ENCODE results near the gene ACR.

Gene ACR

DNA sequence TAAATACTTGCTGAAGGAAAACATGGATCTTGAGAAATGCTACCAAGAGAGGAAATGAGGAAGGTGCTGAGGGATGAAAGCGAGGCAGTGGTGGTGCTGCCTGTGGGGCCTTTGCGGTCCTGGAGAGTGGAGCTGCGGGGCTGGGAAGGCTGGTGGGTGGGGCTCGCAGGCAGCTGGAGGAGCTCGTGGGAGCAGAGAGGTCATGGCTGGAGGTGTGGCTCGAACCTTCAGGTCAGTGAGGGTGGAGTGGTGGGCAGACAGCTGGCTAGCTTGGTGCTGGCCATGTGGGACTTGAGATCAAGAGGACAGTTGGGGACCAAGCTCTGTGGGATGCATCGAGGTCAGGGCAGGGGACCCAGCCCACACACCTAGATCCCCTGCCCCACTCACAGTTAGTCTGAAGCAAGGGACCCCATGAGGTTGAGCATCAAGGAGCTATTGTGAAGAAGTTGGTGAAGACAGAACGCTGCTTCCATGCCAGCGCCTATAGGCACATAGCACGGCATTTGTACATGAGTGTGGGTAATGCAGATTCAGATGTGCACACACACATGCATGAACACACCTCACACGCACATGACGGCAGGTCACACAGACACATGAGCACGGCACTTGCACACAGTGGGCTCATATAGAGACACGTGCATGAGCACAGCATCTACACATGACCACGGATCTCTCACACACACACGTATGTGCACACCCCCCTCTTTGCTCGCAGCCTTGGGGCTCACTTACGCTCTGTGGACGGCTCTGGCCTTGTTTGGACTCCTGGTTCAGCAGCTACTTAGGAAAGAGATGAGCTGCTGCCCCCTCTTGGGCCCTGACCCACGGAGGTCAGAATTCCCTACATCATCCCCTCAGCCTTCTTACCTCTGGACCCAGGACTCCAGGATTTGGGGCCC lies 34.9 kb upstream of the ACR start:
- no peak for DNase-seq (ENCODE audit: low read depth in 2 of 2)

DNA sequence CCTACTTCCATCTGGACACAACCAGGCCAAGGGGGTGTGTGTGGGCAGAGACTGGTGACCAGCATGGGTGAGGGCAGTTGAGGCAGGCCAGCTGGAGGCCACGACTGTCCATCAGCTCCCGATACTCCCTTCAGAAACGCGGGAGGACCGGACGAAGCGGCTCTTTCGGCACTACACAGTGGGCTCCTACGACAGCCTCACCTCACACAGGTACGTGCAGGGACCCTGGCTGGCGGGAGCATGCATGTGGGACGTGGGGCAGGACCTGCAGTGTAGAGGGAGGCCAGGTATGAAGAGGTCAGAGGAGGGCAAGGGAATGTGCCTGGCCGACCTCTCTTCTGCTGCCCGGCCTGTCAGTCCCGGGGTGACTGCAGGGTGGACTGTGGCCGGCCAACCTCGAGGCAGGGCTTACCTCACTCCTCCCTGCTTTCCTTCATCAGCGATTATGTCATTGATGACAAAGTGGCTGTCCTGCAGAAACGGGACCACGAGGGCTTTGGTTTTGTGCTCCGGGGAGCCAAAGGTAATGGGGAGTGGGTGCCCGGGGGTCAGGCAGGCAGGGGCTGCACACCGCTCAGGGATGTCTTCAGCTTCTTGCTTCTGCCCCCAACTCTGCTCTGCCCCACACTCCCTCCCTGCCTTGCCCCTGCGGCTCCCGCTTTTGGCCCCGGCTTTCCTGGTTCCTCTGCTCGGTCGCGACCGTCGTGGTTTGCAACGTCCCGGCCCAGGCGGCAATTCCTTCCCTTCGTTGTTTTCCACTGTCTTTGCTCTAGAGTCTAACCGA lies 34.1 kb upstream of the ACR start:
- DNase-seq (ENCODE audit: low read depth in 2 of 2) = no peak

DNA sequence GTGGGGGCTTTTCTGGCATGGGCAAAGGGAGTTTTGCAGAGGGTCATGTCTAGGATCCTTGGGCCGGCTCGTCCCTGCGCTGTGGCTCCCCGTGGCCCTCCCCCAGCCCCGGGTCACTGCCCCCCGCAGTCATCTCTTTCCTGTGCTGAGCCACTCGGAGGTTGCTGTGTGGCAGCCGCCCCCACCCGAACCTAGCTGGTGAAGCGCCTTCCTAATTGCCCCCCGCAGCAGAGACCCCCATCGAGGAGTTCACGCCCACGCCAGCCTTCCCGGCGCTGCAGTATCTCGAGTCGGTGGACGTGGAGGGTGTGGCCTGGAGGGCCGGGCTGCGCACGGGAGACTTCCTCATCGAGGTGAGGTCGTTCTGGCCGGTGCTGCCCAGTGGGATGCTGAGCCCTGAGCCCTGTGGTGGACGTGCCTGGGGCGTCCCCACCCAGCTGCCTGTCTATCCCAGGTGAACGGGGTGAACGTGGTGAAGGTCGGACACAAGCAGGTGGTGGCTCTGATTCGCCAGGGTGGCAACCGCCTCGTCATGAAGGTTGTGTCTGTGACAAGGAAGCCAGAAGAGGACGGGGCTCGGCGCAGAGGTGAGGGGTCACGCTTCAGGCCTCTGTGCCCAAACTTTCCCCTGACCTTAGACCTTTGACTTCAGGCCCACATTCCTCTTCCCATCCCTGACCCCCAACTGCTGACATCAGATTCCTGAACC lies 33.3 kb upstream of the ACR start:
- DNase-seq (ENCODE audit: low read depth in 2 of 2) = no peak

DNA sequence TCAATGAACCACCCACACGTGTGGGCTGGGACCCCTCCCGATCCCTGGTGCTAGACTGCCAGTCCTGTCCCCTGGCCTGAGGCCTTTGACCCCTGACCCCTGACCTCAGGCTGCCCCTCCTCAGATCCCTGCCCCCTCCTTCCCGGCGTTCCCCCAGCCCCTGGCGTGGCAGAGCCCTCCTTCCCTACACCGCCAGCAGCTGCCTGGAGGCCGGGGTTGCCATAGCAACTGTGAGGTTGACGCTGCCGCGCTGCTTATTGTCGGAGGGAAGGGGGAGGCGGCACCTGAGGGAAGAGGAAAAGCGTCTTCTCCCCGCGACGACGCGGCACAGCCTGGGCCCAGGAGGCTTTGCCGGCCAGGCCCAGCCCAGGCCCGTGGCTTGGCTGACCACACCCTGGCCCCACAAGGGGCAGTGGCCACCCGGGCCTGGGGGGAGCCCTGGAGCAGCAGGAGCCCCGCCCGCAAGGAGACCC lies 32.7 kb upstream of the ACR start:
- DNase-seq (ENCODE audit: low read depth in 2 of 2) = no peak

DNA sequence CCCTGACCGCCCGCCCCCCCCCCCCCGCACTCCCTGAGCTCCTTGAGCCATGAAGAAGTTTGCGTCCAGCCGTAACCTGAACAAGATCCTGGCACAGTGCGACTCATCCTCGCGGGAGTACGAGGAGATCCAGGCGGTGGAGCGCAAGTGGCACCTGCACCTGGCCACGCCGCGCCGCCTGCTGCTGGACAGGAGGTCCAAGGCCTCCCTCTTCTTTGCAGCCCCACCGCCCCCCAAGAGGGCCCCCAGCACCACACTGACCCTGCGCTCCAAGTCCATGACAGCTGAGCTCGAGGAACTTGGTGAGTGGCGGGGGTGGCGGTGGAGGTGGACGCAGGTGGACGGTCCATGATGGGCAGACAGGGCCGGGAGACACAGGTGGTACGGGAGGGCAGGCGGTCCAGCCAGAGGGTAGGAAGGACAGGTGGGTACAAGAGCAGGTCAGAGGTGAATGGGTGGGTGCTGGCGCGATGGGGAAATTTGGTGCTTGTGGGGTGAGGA lies 32.1 kb upstream of the ACR start:
- DNase-seq (ENCODE audit: low read depth in 2 of 2) = no peak

DNA sequence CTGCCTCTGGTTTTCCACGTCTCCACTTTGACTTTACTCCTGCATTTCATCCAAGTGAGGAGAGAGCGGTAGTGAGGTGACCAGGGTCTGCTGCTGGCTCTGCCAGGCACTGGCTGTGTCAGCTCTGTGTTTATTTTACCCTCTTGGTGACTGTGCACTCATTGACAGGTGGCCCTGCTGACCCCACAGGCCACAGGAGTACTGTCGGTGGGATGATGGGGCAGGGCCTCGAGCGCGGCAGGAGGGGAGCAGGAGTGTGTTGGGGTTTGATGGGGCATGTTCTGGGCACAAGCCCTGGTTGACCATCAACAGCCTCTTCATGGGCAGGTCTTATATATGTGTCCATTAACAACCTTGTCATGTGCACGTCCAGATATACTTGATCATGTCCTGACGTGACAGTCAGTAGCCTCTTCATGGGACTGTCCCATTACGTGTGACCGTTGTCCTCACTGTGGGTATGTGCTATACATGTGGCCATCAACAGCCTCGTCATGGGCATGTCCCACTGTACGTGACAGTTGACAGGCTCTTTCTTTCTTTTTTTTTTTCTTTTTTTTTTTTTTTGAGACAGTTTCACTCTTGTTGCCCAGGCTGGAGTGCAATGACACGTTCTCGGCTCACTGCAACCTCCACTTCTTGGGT lies 31.4 kb upstream of the ACR start:
- DNase-seq (ENCODE audit: low read depth in 2 of 2) = no peak

DNA sequence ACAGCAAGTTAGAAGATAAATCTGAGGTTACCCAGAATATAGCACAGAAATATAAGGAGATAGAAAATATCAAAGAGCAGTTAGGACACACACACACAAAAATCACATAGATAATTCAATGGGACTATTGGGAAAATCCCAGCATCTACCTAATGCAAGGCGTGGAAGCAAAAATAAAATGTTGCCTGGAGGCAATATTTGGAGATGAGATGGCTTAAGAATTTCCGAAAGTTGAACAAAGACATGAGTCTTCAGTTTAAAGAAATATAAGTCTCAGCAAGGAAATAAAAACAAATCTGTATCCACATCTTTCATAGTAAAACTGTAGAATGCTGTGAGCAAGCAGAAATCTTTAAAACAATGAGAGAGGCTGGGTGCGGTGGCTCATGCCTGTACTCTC lies 29.5 kb upstream of the ACR start:
- no peak for DNase-seq (ENCODE audit: low read depth in 2 of 2)

DNA sequence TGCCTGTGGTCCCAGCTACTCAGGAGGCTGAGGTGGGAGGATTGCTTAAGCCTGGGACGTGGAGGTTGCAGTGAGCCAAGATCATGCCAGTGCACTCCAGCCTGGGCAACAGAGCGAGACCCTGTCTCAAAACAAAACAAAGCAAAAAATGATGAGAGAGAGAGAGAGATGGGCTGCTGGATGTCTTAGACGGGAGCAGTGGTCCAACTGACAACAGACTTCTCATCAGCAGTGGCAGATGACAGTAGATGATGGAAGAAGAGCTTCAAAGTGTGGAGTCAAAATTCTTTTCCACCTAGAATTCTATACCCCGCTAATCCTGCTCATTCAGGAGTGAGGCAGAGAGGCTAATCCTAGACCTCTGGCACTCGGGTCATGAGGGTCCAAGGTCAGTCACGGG lies 29.0 kb upstream of the ACR start:
- DNase-seq (ENCODE audit: low read depth in 2 of 2) = no peak

DNA sequence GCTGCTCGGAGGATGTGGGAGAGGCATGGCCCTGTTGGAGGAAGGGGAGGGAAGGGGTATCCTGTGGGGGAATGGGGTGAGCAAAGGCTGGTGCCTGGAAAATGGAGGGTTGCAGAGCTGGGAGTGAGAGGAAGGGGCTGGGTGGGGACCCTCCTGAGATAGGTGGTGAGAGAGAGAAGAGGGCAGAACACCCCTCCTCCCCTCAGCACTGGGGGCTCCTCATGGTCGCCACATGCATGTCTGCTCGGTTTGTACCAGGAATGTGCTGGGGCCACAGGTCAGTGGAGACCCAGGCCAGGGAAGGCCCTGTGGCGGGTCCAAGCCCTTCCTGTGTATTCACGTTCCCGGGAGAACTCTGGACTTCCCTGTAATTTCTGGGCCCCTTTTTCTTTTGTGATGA lies 27.8 kb upstream of the ACR start:
- DNase-seq (ENCODE audit: low read depth in 2 of 2) = no peak

DNA sequence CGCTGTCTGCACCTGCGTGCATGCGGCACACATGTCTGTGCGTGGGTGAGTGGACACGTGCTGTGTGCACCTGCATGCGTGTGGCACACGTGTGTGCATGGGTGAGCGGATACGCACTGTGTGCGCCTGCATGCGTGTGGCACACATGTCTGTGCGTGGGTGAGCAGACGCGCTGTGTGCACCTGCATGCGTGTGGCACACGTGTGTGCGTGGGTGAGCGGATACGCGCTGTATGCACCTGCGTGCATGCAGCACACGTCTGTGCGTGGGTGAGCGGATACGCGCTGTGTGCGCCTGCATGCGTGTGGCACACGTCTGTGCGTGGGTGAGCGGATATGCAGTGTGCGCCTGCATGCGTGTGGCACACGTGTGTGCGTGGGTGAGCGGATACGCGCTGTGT lies 27.1 kb upstream of the ACR start:
- DNase-seq (ENCODE audit: low read depth in 2 of 2) = no peak

DNA sequence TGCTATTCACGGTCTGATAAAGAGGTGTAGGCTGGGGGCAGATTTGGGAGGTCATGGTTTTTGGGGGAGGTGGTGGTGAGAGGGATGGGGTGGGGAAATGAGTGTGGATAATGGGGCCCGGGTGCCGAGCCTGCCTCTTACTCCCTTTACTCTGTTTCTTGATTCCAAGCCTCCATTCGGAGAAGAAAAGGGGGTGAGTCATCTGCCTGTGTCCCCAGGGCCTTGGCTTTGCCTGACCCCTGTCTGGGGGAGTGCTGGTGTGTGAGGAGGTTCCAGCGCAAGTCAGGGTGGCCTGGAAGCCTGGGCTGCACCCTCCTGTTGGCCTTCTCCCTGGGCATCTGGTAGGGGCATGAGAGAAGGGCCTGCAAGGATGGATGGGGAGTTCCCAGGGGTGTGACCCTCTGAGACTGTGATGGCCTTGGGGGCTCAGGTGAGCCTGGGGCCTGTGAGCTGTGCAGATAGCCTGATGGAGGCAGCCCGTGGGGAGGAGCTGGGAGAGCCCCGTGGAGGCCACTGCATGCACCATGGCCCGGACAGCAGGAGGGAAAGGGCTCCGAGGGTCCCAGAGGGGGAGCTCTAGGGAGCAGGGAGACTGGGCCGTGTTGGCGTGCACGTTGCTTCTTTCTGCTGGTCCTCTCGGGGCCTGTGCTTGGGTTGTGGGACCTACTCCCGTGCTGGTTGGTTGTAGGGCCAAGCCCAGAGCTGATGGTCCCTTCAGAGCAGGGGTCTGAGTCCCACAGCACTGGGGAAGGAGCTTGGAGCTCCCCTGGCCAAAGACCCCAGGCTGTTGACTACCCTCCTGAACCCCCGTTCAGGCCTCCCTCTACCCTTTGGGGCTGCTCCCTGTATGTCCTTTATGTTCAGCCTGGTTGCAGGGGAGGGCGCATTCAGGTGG lies 26.3 kb upstream of the ACR start:
- DNase-seq (ENCODE audit: low read depth in 2 of 2) = no peak

DNA sequence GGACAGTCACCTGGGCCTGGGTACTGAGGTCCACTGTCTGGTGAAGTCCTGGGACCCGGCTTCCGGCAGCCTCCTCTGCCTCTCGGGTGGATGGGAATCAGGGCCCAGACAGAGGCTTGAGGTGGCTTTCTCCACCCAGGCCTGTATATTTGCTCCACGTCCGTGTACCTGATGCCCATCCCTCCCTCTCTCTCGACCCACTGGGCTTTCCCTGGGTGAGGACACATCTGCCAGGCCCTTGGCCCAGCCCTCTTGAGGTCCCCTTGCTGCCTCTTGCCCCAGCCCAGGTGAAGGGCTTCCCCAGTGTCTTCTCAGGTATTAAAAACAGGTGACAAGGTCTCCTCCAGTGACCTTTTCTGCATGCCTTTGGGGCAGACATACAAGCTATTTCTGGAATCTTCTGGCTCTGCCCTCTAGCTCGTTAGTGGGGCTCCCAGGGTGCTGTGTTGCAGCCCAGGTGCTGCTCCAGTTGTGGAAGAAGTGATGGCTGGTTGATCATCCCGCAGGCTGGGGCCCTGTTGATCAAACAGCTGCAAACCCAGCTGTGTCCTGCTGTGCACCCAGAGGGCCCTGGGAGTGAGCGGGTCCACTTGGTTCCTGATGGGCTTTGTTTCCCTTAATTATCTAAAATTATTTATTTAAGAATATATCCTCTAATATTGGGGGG lies 25.5 kb upstream of the ACR start:
- no peak for DNase-seq (ENCODE audit: low read depth in 2 of 2)

DNA sequence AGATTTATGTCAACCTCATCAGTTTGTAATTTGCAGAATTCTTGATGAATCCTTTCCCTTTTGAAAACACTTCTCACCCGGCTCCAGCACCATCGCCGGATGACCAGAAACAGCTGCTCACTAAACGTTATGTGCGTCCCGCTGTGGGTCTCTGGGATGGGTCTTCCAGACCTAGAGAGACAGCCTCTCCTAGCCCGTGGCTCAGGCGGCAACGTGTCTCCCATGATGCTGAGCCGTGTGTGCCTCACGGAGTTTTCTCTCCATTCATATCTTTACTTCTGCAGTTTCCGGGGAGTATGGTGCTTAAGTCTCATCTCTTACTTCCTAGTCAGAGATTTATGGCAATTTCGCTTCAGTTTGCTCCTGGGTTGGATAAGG lies 25.0 kb upstream of the ACR start:
- no peak for DNase-seq (ENCODE audit: low read depth in 2 of 2)

DNA sequence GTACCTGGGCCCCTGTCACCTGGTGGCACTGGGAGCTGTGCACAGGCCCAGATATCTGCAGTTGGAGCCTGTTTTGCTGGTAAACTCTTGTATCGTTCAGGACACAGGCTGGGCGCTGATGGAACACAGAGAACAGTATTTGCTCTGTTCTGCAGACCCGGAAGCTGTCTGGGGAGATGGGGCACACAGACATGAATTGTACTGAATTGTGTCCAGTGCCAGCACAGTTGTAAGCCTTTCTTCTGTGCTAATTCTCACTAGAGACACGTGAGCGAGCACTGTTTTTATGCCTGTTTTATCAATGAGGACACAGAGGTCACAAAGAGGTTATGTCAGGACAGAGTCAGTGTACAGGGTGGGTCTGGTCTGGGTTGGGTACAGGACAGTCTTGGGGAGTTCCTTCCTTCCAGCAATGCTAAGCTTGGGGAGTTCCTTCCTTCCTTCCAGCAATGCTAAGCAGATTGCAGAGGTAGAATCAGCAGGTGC lies 24.4 kb upstream of the ACR start:
- DNase-seq (ENCODE audit: low read depth in 2 of 2) = no peak

DNA sequence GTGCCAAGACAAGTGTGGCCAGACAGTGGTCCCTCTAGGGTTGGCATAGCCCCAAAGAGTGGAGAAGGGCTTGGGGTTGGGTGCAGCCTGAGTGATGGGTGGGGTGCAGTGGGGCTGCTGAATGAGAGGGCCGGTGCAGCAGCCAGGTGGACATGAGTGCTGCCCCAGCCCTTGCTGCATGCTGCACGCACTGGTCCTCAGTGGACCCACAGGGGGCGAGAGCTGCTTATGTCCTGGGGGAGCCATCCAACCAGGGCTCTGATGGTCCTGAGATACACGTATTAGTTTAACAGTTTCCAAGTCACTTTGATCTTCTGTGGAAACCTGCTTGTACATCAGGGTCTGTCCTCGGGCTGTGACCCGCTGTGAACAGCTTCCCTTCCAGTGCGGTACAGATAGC lies 23.9 kb upstream of the ACR start:
- DNase-seq (ENCODE audit: low read depth in 2 of 2) = no peak

DNA sequence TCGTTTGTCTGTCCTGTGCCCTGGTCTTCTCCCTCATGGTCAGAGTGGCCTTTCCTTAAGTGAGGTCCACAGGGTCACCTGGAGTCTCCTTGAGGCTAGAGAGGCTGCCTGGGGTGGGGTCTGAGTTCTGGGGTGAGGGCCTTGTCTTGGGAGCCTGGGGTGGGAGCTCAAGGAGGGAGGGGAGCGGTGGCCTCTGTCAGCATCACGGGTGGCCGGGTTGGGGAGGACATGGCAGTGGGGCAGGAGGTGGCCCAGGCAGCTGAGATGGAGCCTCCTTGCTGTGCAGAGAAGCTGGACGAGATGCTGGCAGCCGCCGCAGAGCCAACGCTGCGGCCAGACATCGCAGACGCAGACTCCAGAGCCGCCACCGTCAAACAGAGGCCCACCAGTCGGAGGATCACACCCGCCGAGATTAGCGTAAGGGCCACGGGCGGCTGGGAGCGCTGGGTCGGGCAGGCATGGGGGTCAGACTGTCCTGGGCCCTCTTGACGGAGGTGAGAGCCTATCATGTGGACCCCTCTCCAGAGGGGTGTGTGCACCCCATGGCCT lies 23.3 kb upstream of the ACR start:
- DNase-seq (ENCODE audit: low read depth in 2 of 2) = no peak

DNA sequence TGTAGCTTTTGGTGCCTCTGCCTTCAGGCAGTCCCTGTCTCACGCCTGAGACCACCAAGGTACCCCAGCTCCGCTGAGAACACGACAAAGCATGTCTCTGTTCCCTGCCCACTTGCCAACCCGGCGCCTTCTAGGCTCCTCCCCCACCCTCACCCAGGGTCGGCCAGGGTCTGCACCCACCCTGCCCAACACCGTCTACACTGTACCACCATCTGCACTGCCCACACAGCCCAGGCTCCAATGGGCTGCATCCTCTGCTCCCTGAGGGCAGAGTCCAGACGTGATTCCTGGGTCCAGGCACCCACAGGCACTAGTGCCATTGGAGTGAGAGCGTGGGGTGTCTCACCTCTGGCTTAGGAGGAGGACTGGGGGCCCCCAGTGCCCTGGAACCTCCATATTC lies 22.8 kb upstream of the ACR start:
- no peak for DNase-seq (ENCODE audit: low read depth in 2 of 2)

DNA sequence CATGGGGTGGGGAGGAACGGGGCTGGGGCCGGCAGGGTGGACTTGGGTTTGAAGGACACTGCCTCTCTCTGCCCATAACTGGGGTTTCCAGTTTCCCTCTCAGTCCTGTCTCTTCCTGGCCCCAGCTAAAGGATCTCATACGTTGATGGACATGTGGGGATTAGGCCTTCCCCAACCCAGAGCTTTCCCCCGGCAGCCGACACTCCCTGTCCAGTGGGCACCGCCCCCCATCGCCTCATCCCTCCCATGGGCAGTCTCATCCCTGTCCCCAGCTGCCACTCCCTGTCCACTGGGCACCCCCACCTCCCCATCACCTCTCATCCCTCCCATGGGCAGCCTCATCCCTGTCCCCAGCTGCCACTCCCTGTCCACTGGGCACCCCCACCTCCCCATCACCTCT lies 22.2 kb upstream of the ACR start:
- no peak for DNase-seq (ENCODE audit: low read depth in 2 of 2)

DNA sequence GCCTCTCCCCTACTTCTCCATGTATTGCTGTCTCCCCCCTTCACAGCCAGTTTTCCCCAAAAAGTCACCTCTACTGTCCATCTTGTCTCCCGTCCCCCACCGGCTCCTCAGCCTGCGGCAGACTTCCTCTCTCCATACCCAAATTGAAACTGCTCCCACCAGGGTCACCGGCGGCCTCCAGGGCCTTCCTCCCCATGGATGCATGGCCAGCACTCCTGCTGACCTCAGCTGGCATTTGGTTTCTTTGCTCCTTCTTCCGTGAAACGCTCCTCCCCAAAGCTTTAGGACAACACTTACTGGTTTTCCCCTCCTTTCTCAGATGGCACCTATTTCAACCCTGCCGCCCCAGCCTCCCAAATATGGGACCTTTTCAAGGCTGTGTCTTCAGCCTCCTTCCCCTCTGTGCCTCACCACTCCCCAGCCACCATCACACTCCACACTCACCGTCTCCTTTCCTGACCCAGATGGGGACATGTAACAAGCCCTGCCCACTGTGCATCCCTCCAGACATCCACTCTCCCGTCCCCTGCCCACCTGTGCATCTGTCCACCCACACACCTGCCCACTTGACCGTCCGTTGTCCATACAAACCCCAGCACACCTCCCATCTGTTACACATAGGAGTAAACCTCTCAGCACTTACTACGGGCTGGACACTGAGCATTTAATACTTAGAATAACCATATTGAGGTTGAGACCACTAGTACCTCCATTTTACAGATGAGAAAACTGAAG lies 21.5 kb upstream of the ACR start:
- DNase-seq (ENCODE audit: low read depth in 2 of 2) = no peak

All from stimulated activated CD4-positive, alpha-beta T cell treated with anti-CD3 and anti-CD28 coated beads, Interleukin-1b, Interleukin-23, amount 100 ng/mL, for 1 hour (primary cell).